Mesenchymal stem cell (in vitro differentiated cells and primary cell): Measurements from ENCODE around the gene ICAM5. TPM values are rescaled to one million over a fixed set of nuclear protein-coding genes. Genes with fewer than 3 reads are reported as not detected.

Source experiments
- DNase-seq: peaks from one replicate; pipeline ENCODE4 v3.0.0-alpha.2; 2013
- H2AFZ ChIP-seq: one replicate; pipeline ENCODE4 v1.6.1; 2013; ENCODE audit warnings: low read depth, mild to moderate bottlenecking, control low read depth, inconsistent platforms, low read length, moderate library complexity
- H2AK5ac ChIP-seq: 2 replicates; pipeline ENCODE4 v1.6.1; 2013; ENCODE audit warnings: low read length, moderate library complexity, mild to moderate bottlenecking, inconsistent platforms; ENCODE audit not compliant: severe bottlenecking
- H2BK120ac ChIP-seq: one replicate; pipeline ENCODE4 v1.6.1; 2013; ENCODE audit warnings: low read depth, mild to moderate bottlenecking, inconsistent platforms, low read length, moderate library complexity
- H2BK12ac ChIP-seq, 2 experiments: one replicate each; pipeline ENCODE4 v1.6.1; 2013; ENCODE audit warnings: inconsistent platforms in 2 of 2, low read length in 2 of 2, mild to moderate bottlenecking in 2 of 2, moderate library complexity in 2 of 2, control low read depth in 1 of 2
- H2BK15ac ChIP-seq: one replicate; pipeline ENCODE4 v1.6.1; 2013; ENCODE audit warnings: mild to moderate bottlenecking, low read depth, inconsistent platforms; ENCODE audit not compliant: poor library complexity, severe bottlenecking
- H2BK5ac ChIP-seq: 2 replicates; pipeline ENCODE4 v1.6.1; 2013; ENCODE audit warnings: low read depth, mild to moderate bottlenecking, low read length, control low read depth, inconsistent platforms; ENCODE audit not compliant: poor library complexity, severe bottlenecking
- H3K14ac ChIP-seq, 2 experiments: one replicate each; pipeline ENCODE4 v1.6.1; 2013; ENCODE audit warnings: inconsistent platforms in 2 of 2, low read length in 2 of 2, control low read depth in 1 of 2, mild to moderate bottlenecking in 1 of 2, moderate library complexity in 1 of 2
- H3K18ac ChIP-seq, 2 experiments: one replicate each; pipeline ENCODE4 v1.6.1; 2013; ENCODE audit warnings: inconsistent platforms in 2 of 2, low read length in 2 of 2, control low read depth in 1 of 2, low read depth in 1 of 2, mild to moderate bottlenecking in 1 of 2
- H3K23ac ChIP-seq, 2 experiments: one replicate each; pipeline ENCODE4 v1.6.1; 2013; ENCODE audit warnings: inconsistent platforms in 2 of 2, low read length in 2 of 2, mild to moderate bottlenecking in 2 of 2, moderate library complexity in 2 of 2, control low read depth in 1 of 2
- H3K27ac ChIP-seq: 2 replicates; pipeline ENCODE4 v1.5.1; 2013; ENCODE audit warnings: mild to moderate bottlenecking, moderate library complexity, low read length, control low read depth, inconsistent platforms; ENCODE audit not compliant: poor library complexity, severe bottlenecking
- H3K27me3 ChIP-seq, 2 experiments: 2 replicates each; pipeline versions ENCODE4 v1.6.1 to v1.7.0; 2013; ENCODE audit warnings: low read length in 2 of 2, mild to moderate bottlenecking in 2 of 2, moderate library complexity in 2 of 2, control low read depth in 1 of 2, inconsistent platforms in 1 of 2; ENCODE audit not compliant: control insufficient read depth in 1 of 2, insufficient read depth in 1 of 2
- H3K36me3 ChIP-seq, 2 experiments: 2 replicates each; pipeline versions ENCODE4 v1.6.1 to v1.7.0; 2013; ENCODE audit warnings: low read length in 2 of 2, control low read depth in 1 of 2, inconsistent platforms in 1 of 2, low read depth in 1 of 2, mild to moderate bottlenecking in 1 of 2; ENCODE audit not compliant: insufficient read depth in 2 of 2, control insufficient read depth in 1 of 2
- H3K4ac ChIP-seq, 2 experiments: one replicate each; pipeline ENCODE4 v1.6.1; 2013; ENCODE audit warnings: inconsistent platforms in 2 of 2, low read length in 2 of 2, mild to moderate bottlenecking in 2 of 2, moderate library complexity in 2 of 2, control low read depth in 1 of 2, low read depth in 1 of 2
- H3K4me1 ChIP-seq: 2 replicates; pipeline ENCODE4 v1.6.1; 2013; ENCODE audit warnings: low read depth, low read length, control low read depth; ENCODE audit not compliant: control insufficient read depth, insufficient read depth
- H3K4me2 ChIP-seq: 2 replicates; pipeline ENCODE4 v1.6.1; 2013; ENCODE audit warnings: low read length, mild to moderate bottlenecking, inconsistent platforms; ENCODE audit not compliant: poor library complexity, severe bottlenecking
- H3K4me3 ChIP-seq, 2 experiments: 2 replicates each; pipeline versions ENCODE4 v1.5.1 to v1.7.0; 2013; ENCODE audit warnings: low read length in 2 of 2, mild to moderate bottlenecking in 2 of 2, control low read depth in 1 of 2, low read depth in 1 of 2; ENCODE audit not compliant: insufficient read depth in 1 of 2
- H3K79me1 ChIP-seq: replicated peaks from 2 replicates; pipeline ENCODE4 v1.6.1; 2013; ENCODE audit warnings: mild to moderate bottlenecking, control low read depth, low read length, inconsistent platforms; ENCODE audit not compliant: poor library complexity, severe bottlenecking
- H3K9ac ChIP-seq: 2 replicates; pipeline ENCODE4 v1.7.0; 2013; ENCODE audit warnings: mild to moderate bottlenecking, low read length, moderate library complexity
- H3K9me3 ChIP-seq: 2 replicates; pipeline ENCODE4 v1.7.0; 2013; ENCODE audit warnings: mild to moderate bottlenecking, low read length; ENCODE audit not compliant: control insufficient read depth
- H4K8ac ChIP-seq: one replicate; pipeline ENCODE4 v1.6.1; 2013; ENCODE audit warnings: inconsistent platforms, mild to moderate bottlenecking, low read length, moderate library complexity
- H4K91ac ChIP-seq: one replicate; pipeline ENCODE4 v1.6.1; 2013; ENCODE audit warnings: mild to moderate bottlenecking, low read length, inconsistent platforms
- WGBS: methylation state at CpG from one replicate; pipeline ENCODE4 v1.1.7; 2013; ENCODE audit warnings: mixed read lengths; 5-methylcytosine and 5-hydroxymethylcytosine counted together
- small RNA-seq: library from polyadenylated mRNA; stranded (forward); fragments of <200 nt; extraction: miRNeasy Mini kit (QIAGEN cat#:217004); gene quantifications from one replicate; pipeline ENCODE3, GENCODE V24; 2013; ENCODE audit warnings: low read depth

The ICAM5 gene

DNA sequence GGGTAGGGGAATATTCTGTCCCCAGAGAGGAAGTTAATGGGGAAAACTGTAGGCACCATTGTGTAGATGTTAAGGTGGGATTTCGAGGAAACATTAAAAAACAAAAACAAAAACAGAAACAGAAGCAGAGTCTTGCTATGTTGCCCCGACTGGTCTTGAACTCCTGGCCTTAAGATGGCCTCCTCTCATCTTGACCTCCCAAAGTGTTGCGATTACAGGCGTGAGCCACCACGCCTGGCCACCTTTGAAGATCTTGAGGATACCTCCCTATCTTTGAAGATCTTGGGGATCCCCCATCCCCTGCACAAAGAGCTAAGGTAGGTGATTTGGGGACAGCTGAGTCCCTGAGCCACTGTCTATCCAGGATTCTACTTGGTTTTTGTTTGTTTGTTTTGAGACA is 50.2 kb downstream of the ICAM5 start:
- no peak overlapping the region for H3K4ac ChIP-seq
- no peaks in the 10 kb centered on the region for H3K9me3 ChIP-seq
- H3K79me1 ChIP-seq = no peaks in the 10 kb centered on the region
- no peak overlapping the region for H2AK5ac ChIP-seq
- no peak overlapping the region for H3K4me3 ChIP-seq
- H3K18ac ChIP-seq = no peak overlapping the region
- H4K91ac ChIP-seq = no peak overlapping the region
- no peak overlapping the region for H3K9ac ChIP-seq
- no peak for DNase-seq
- H3K27me3 ChIP-seq = peaks cover 0 to 3% of the 10 kb centered on the region in 2 experiments
- H4K8ac ChIP-seq = no peak overlapping the region
- H3K23ac ChIP-seq = no peak overlapping the region
- WGBS = 90% methylated on average over 5 of the region's 5 CpGs
- no peak overlapping the region for H2AFZ ChIP-seq
- no peak overlapping the region for H2BK120ac ChIP-seq
- no peak overlapping the region for H3K4me2 ChIP-seq
- H3K14ac ChIP-seq = no peak overlapping the region
- H3K36me3 ChIP-seq = no peaks in the 10 kb centered on the region
- no peak overlapping the region for H2BK12ac ChIP-seq
- peaks cover 5% of the 10 kb centered on the region for H3K4me1 ChIP-seq
- no peak overlapping the region for H2BK15ac ChIP-seq
- H2BK5ac ChIP-seq = no peak overlapping the region
- H3K27ac ChIP-seq = no peak overlapping the region

DNA sequence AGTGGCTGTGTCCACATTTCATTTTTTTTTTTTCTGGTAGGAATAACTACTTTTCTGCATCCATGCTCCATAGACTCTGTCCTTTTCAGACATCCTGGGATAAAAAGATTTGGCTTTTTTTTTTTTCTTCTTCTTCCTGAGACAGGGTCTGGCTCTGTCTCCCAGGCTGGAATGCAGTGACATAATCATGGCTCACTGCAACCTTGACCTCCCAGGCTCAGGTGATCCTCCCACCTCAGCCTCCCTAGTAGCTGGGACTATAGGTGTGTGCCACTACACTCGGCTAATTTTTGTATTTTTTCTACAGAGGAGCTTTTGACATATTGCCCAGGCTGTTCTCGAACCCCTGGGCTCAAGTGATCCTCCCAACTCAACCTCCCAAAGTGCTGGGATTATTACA is 53.7 kb downstream of the ICAM5 start:
- H3K4ac ChIP-seq = no peak overlapping the region
- H3K4me2 ChIP-seq = no peak overlapping the region
- H3K79me1 ChIP-seq = no peaks in the 10 kb centered on the region
- H2BK15ac ChIP-seq = no peak overlapping the region
- no peak overlapping the region for H2AFZ ChIP-seq
- no peak overlapping the region for H3K9ac ChIP-seq
- no peaks in the 10 kb centered on the region for H3K4me1 ChIP-seq
- no peak overlapping the region for H2BK5ac ChIP-seq
- no peaks in the 10 kb centered on the region for H3K9me3 ChIP-seq
- no peak overlapping the region for H2BK120ac ChIP-seq
- DNase-seq = no peak
- H3K14ac ChIP-seq = no peak overlapping the region
- no peak overlapping the region for H3K27ac ChIP-seq
- H4K8ac ChIP-seq = no peak overlapping the region
- H3K36me3 ChIP-seq = no peaks in the 10 kb centered on the region
- peaks cover 0 to 3% of the 10 kb centered on the region in 2 experiments for H3K27me3 ChIP-seq
- H2BK12ac ChIP-seq = no peak overlapping the region
- no peak overlapping the region for H2AK5ac ChIP-seq
- H3K4me3 ChIP-seq = no peak overlapping the region
- H3K23ac ChIP-seq = no peak overlapping the region
- no peak overlapping the region for H4K91ac ChIP-seq
- 83% methylated on average over 2 of the region's 2 CpGs for WGBS
- H3K18ac ChIP-seq = no peak overlapping the region

DNA sequence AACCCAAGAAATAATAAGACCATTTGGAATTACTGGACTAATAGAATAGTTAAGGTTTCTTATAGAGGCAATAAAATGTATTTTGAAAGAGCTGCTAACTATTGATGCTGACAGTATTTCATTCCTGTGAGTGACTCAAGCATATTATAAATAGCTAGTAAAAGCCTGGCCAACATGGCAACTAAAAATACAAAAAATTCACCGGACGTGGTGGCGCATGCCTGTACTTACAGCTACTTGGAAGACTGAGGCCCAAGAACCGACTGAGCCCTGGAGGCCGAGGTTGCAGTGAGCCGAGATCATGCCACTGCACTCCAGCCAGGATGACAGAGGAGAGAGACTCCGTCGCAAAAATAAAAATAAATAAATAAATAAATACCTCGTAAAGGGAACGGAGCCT is 55.0 kb downstream of the ICAM5 start:
- Histone ChIP-seq H4K91ac (no peak overlapping the region), H3K14ac (no peak overlapping the region), H2BK120ac (no peak overlapping the region), H3K4me1 (no peaks in the 10 kb centered on the region), H3K9me3 (no peaks in the 10 kb centered on the region), H3K27me3 (no peaks in the 10 kb centered on the region), H3K27ac (no peak overlapping the region), H3K4me2 (no peak overlapping the region), H3K36me3 (peaks cover 1 to 2% of the 10 kb centered on the region in 2 experiments), H4K8ac (no peak overlapping the region), H2BK12ac (no peak overlapping the region), H2AK5ac (no peak overlapping the region), H3K9ac (no peak overlapping the region), H3K79me1 (no peaks in the 10 kb centered on the region), H3K4me3 (no peak overlapping the region), H3K4ac (no peak overlapping the region), H2AFZ (no peak overlapping the region), H2BK5ac (no peak overlapping the region), H2BK15ac (no peak overlapping the region), H3K18ac (no peak overlapping the region), H3K23ac (no peak overlapping the region)
- no peak for DNase-seq
- 96% methylated on average over 6 of the region's 10 CpGs for WGBS

Small RNA genes lying within 50 kb of the gene (small RNA-seq; reads per million reads assigned to genes)
- gene AC011511.1 = not detected
- not detected for gene AC011511.4
